Metanephros (tissue), 2 donors: ENCODE data around the gene SLC39A8. TPM values are rescaled to one million over a fixed set of nuclear protein-coding genes. Genes with fewer than 3 reads are reported as not detected.

Experiments
- small RNA-seq: library from RNA; depleted of rRNA; stranded (forward); fragments of <200 nt; gene quantifications from one replicate; pipeline ENCODE3, GENCODE V24; 2014; ENCODE audit warnings: low replicate concordance
- total RNA-seq: library from RNA; depleted of rRNA; stranded (reverse); fragments of >200 nt; gene quantifications from one replicate; pipeline ENCODE4 v1.2.3, GENCODE V29; 2014

Gene SLC39A8
- total RNA-seq, result 19.6 TPM

DNA sequence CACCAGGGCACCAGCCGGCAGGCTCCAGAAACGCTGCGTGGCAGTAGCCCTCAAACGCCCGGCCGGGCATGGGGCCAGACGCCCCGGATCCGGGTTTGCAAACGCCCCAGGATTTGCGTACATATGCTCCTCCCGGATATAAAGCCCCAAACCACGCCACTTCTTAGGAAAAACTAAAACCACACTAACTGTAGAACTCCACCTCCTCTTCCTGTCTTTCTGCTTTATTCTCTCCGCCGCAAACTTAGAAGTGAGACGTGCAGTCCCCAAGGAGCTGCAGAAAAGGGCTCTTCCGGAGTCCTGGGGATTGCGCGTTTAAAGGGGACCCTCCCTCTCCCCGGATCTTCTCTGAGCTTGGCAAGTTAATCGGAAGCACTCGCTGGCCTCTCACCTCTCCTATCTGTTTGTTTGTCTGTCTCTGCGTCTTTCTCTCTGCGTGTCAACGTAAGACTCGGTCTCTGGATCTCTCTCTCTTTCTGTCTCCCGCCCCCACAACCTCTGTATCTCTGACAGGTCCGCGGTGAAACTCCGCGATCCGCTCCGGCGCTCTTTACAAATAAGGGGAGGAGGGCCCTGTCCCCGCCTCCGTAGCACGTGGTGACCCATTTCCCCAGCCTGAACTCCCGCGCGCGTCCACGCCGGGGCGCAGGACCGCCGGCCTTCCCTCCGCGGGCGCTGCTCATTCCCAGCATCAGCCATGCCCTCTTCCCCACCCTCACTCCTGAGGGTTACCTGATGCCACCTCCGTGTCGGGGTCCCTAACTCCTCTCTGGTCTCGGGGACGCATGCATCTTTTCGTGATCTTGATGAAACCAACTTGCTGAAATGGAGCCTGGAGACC lies at the start of gene SLC39A8:
Gene SLC39A8 (minus strand): TSS at position 529 of the 841 bp plus-strand sequence. CDS start 820 bp downstream, outside the sequence.

Small RNA genes within 50 kb of the gene (small RNA-seq; reads per million reads assigned to genes)
- gene RN7SL728P, result not detected

Other genes with a start within 250 kb of the SLC39A8 start
- 31.0 TPM for gene NFKB1, start 155.9 kb upstream of the SLC39A8 start, total RNA-seq